C4-2B (cell line): ENCODE results near the gene BEX3.

Experiments
- ZFX ChIP-seq: fragments of 450-650 bp; IDR thresholded peaks from 2 replicates; pipeline ENCODE4 v1.6.1; 2017
- TF ChIP-seq, protein P1 (sequence below): fragments of 450-650 bp; conservative IDR thresholded peaks from 2 replicates; pipeline ENCODE4 v1.5.1; 2017; ENCODE audit warnings: mild to moderate bottlenecking

DNA sequence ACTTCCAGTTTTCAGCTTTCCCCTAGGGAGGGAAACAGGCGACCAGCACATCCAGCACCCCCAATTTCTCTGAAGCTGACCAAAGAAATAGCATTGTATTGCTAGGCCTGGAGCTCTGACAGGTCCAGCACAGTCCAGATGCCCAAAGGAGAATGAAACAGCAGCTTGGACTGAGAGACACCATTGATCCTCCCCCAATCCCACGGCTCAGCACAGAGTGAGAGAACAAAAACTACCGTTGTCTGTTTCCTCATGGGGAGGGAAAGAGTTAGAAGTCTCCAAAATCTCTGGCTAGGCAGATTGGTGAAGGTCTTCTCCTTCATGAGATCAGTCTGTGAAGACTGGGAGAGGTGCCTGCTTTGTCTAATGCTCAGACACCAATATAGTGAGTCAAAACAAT is 37.7 kb upstream of the BEX3 start:
- TF ChIP-seq, protein P1, sequence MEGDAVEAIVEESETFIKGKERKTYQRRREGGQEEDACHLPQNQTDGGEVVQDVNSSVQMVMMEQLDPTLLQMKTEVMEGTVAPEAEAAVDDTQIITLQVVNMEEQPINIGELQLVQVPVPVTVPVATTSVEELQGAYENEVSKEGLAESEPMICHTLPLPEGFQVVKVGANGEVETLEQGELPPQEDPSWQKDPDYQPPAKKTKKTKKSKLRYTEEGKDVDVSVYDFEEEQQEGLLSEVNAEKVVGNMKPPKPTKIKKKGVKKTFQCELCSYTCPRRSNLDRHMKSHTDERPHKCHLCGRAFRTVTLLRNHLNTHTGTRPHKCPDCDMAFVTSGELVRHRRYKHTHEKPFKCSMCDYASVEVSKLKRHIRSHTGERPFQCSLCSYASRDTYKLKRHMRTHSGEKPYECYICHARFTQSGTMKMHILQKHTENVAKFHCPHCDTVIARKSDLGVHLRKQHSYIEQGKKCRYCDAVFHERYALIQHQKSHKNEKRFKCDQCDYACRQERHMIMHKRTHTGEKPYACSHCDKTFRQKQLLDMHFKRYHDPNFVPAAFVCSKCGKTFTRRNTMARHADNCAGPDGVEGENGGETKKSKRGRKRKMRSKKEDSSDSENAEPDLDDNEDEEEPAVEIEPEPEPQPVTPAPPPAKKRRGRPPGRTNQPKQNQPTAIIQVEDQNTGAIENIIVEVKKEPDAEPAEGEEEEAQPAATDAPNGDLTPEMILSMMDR: no peak
- no peak for TF ChIP-seq ZFX
